ENCODE results near the gene ZAP70.

The ZAP70 gene

GRCh38 chr2:97701186-97701585, 12.2 kb upstream of the ZAP70 start:
- Histone ChIP-seq H3K9me3 (ENCODE audit: insufficient read depth, low read depth, low read length) (no peaks in the 10 kb centered on the region), H3K79me2 (ENCODE audit: insufficient read depth, low read length) (no peaks in the 10 kb centered on the region), H3F3A (ENCODE audit: low read depth) (no peaks in the 10 kb centered on the region), H3K9ac (ENCODE audit: low read depth, low read length, poor library complexity, severe bottlenecking) (peak overlapping the region; percentile 64), H3K36me3 (ENCODE audit: insufficient read depth, low read length) (no peaks in the 10 kb centered on the region), H2AFZ (ENCODE audit: low read length) (peak overlapping the region; percentile 39; the same call in 1 of the 2 replicates), H3K9me2 (replicated peaks; ENCODE audit: low read depth, low read length) (no peaks in the 10 kb centered on the region), H3K4me1 (ENCODE audit: insufficient read depth, low read length, poor library complexity, severe bottlenecking) (peaks cover 31% of the 10 kb centered on the region), H4K20me1 (ENCODE audit: insufficient read depth, low read length, poor library complexity, severe bottlenecking) (no peaks in the 10 kb centered on the region), H3K27me3 (ENCODE audit: insufficient read depth, low read length, poor library complexity, severe bottlenecking) (no peaks in the 10 kb centered on the region), H3K4me2 (ENCODE audit: low read depth, low read length, poor library complexity, severe bottlenecking) (peak overlapping the region; percentile 56), H3K4me3 (ENCODE audit: low read length, poor library complexity, severe bottlenecking) (peak overlapping the region; percentile 24)
- TF ChIP-seq EZH2phosphoT487 (IDR thresholded peaks at IDR 0.05; ENCODE audit: borderline replicate concordance), result no peak
- TF ChIP-seq, protein P1, sequence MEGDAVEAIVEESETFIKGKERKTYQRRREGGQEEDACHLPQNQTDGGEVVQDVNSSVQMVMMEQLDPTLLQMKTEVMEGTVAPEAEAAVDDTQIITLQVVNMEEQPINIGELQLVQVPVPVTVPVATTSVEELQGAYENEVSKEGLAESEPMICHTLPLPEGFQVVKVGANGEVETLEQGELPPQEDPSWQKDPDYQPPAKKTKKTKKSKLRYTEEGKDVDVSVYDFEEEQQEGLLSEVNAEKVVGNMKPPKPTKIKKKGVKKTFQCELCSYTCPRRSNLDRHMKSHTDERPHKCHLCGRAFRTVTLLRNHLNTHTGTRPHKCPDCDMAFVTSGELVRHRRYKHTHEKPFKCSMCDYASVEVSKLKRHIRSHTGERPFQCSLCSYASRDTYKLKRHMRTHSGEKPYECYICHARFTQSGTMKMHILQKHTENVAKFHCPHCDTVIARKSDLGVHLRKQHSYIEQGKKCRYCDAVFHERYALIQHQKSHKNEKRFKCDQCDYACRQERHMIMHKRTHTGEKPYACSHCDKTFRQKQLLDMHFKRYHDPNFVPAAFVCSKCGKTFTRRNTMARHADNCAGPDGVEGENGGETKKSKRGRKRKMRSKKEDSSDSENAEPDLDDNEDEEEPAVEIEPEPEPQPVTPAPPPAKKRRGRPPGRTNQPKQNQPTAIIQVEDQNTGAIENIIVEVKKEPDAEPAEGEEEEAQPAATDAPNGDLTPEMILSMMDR (conservative IDR thresholded peaks at IDR 0.05; ENCODE audit: low read length), result no peak

- peak overlapping the region; percentile 24 for H3K4me3 ChIP-seq (ENCODE audit: low read length, poor library complexity, severe bottlenecking)
- H3K9ac ChIP-seq (ENCODE audit: low read depth, low read length, poor library complexity, severe bottlenecking), result peak overlapping the region; percentile 64
- H3K79me2 ChIP-seq (ENCODE audit: insufficient read depth, low read length), result no peaks in the 10 kb centered on the region
- TF ChIP-seq, protein P1 (conservative IDR thresholded peaks at IDR 0.05; ENCODE audit: low read length), result no peak
- TF ChIP-seq EZH2phosphoT487 (IDR thresholded peaks at IDR 0.05; ENCODE audit: borderline replicate concordance), result no peak
- no peaks in the 10 kb centered on the region for H4K20me1 ChIP-seq (ENCODE audit: insufficient read depth, low read length, poor library complexity, severe bottlenecking)
- H3K9me2 ChIP-seq (replicated peaks; ENCODE audit: low read depth, low read length), result no peaks in the 10 kb centered on the region
- H3K36me3 ChIP-seq (ENCODE audit: insufficient read depth, low read length), result no peaks in the 10 kb centered on the region
- no peaks in the 10 kb centered on the region for H3K27me3 ChIP-seq (ENCODE audit: insufficient read depth, low read length, poor library complexity, severe bottlenecking)
- no peaks in the 10 kb centered on the region for H3F3A ChIP-seq (ENCODE audit: low read depth)
- peaks cover 28% of the 10 kb centered on the region for H3K4me1 ChIP-seq (ENCODE audit: insufficient read depth, low read length, poor library complexity, severe bottlenecking)
- no peaks in the 10 kb centered on the region for H3K9me3 ChIP-seq (ENCODE audit: insufficient read depth, low read depth, low read length)
- H3K4me2 ChIP-seq (ENCODE audit: low read depth, low read length, poor library complexity, severe bottlenecking), result peak overlapping the region; percentile 56
- H2AFZ ChIP-seq (ENCODE audit: low read length), result peak overlapping the region; percentile 1; the same call in 1 of the 2 replicates
These were observed 11.4 kb upstream of the ZAP70 start for GRCh38 chr2:97701851-97702465.

DNA sequence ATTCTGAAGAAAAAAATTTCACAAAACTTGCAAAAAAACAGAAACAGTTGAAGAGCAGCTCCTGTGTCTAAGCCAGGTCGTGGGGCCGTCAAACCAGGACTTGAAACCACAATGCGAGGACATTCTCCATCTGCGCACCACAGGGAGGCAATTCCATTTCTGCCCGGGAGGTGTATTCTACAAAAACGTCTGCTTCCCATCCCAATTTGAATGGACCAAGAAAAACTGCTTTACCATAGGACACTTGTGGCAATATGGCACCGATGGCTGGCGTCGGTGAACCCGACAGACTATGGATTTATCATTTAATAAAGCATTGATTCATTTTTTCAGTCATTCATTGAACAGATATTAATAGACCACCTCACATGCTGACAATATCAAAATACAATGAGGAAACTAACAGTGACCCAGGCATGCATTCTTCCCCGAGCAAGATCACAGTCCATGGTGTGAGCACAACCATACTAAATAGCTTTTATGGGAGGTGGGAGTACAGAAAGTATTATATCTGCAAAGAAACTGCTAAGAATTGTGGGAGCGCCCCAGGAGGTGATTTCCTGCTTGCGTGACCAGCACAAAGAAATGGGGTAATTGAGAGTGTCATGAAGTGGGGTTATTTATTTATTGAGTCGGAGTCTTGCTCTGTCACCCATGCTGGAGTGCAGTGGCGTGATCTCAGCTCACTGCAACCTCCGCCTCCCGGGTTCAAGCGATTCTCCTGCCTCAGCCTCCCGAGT, 10.5 kb upstream of the ZAP70 start:
- TF ChIP-seq EZH2phosphoT487 (IDR thresholded peaks at IDR 0.05; ENCODE audit: borderline replicate concordance), result no peak
- TF ChIP-seq, protein P1 (conservative IDR thresholded peaks at IDR 0.05; ENCODE audit: low read length), result no peak
- Histone ChIP-seq H4K20me1 (ENCODE audit: insufficient read depth, low read length, poor library complexity, severe bottlenecking) (no peaks in the 10 kb centered on the region), H3F3A (ENCODE audit: low read depth) (no peaks in the 10 kb centered on the region), H3K27me3 (ENCODE audit: insufficient read depth, low read length, poor library complexity, severe bottlenecking) (no peaks in the 10 kb centered on the region), H3K4me3 (ENCODE audit: low read length, poor library complexity, severe bottlenecking) (no peak overlapping the region), H3K4me1 (ENCODE audit: insufficient read depth, low read length, poor library complexity, severe bottlenecking) (peaks cover 29% of the 10 kb centered on the region), H3K36me3 (ENCODE audit: insufficient read depth, low read length) (no peaks in the 10 kb centered on the region), H2AFZ (ENCODE audit: low read length) (no peak overlapping the region), H3K9ac (ENCODE audit: low read depth, low read length, poor library complexity, severe bottlenecking) (peak overlapping the region; percentile 8), H3K4me2 (ENCODE audit: low read depth, low read length, poor library complexity, severe bottlenecking) (no peak overlapping the region), H3K79me2 (ENCODE audit: insufficient read depth, low read length) (no peaks in the 10 kb centered on the region), H3K9me3 (ENCODE audit: insufficient read depth, low read depth, low read length) (no peaks in the 10 kb centered on the region), H3K9me2 (replicated peaks; ENCODE audit: low read depth, low read length) (no peaks in the 10 kb centered on the region)

Measured in Loucy (cell line).